ENCODE data around the gene MAPT.

MAPT gene

DNA sequence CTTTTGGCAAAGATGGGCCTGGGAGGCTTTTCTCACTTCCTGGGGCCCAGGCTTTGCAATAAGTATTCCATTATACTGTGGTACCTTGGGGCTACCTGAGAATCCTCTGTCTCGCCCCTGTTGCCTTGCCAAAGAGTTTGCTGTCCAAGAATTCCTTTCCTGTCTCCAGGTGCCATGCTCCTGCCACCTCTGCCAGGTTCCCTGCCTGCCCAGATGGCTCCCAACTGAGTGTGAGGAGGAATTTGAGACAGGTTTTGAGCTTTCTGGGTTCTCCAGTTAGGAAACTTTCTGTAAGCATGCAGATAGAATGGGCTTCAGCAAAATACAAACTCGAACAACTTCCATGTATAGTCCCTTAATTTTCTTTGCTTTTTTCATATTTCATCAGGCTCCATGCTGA lies 5.8 kb downstream of the MAPT start:
- Histone ChIP-seq H3K9me3 (no peaks in the 10 kb centered on the region), H3K4me1 (peaks cover 21% of the 10 kb centered on the region), H3K27me3 (peaks cover 4% of the 10 kb centered on the region), H3K4me3 (ENCODE audit: low read depth, low read length) (no peak overlapping the region), H3K36me3 (no peaks in the 10 kb centered on the region)
- no peak for DNase-seq
- TF ChIP-seq CTCF (IDR thresholded peaks at IDR 0.05; ENCODE audit: low read depth, low read length) = no peak

- DNase-seq = no peak
- Histone ChIP-seq H3K27me3 (peaks cover 4% of the 10 kb centered on the region), H3K4me3 (ENCODE audit: low read depth, low read length) (no peak overlapping the region), H3K9me3 (no peaks in the 10 kb centered on the region), H3K36me3 (no peaks in the 10 kb centered on the region), H3K4me1 (peaks cover 27% of the 10 kb centered on the region)
- no peak for TF ChIP-seq CTCF (IDR thresholded peaks at IDR 0.05; ENCODE audit: low read depth, low read length)
Measured at GRCh38 chr17:45900723-45901415, 6.5 kb downstream of the MAPT start.

DNA sequence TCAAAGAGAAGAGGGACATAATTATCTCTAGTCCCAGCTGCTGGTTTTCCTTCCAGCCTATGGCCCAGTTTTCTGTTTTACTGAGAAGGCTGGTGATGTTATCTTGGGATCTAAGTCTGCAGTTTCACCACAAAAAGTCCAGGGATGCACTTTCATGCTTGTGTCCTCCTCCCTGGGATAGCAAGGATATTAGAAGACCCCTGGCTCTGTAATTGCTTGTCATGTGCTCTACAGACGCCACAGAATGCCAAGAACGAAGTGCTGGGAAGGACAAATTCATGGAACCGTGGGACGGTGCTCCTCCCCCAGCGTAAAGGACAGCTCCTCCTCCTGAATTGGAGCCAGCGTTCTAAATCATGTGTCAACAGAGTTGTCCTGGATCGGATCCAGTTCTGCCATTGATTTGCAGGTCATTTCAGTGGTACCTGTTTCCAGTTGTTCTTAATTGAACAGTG lies 8.6 kb downstream of the MAPT start:
- Histone ChIP-seq H3K4me1 (peaks cover 39% of the 10 kb centered on the region), H3K36me3 (no peaks in the 10 kb centered on the region), H3K9me3 (no peaks in the 10 kb centered on the region), H3K4me3 (ENCODE audit: low read depth, low read length) (peak overlapping the region; percentile 44), H3K27me3 (no peaks in the 10 kb centered on the region)
- DNase-seq = peak; percentile 75
- no peak for TF ChIP-seq CTCF (IDR thresholded peaks at IDR 0.05; ENCODE audit: low read depth, low read length)

DNA sequence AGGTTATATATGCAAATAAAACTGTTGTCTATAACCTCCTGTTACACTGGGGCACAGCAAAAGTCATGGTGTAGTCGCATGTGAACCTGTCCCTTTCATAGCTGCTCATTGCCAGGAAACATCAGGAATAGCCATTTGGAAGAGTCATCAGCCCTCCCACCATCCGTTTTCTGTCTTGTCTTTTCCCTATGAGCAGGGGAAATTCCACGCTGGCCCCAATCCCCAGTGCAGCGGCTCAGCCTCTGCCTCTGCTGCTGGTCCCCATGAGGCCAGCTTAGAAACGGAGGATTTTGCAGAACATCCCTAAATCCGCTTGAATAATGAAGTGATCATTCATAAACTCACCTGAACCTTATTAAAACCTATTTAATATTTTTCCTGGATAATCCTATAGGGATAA lies 10.5 kb downstream of the MAPT start:
- DNase-seq = no peak
- TF ChIP-seq CTCF (IDR thresholded peaks at IDR 0.05; ENCODE audit: low read depth, low read length) = no peak
- no peaks in the 10 kb centered on the region for H3K9me3 ChIP-seq
- no peaks in the 10 kb centered on the region for H3K36me3 ChIP-seq
- no peak overlapping the region for H3K4me3 ChIP-seq (ENCODE audit: low read depth, low read length)
- H3K27me3 ChIP-seq = no peaks in the 10 kb centered on the region
- peaks cover 47% of the 10 kb centered on the region for H3K4me1 ChIP-seq

- Histone ChIP-seq H3K4me1 (peaks cover 47% of the 10 kb centered on the region), H3K36me3 (no peaks in the 10 kb centered on the region), H3K4me3 (ENCODE audit: low read depth, low read length) (no peak overlapping the region), H3K9me3 (no peaks in the 10 kb centered on the region), H3K27me3 (no peaks in the 10 kb centered on the region)
- peak; percentile 35 for DNase-seq
- no peak for TF ChIP-seq CTCF (IDR thresholded peaks at IDR 0.05; ENCODE audit: low read depth, low read length)
Measured at GRCh38 chr17:45905814-45906213, 11.5 kb downstream of the MAPT start.

DNA sequence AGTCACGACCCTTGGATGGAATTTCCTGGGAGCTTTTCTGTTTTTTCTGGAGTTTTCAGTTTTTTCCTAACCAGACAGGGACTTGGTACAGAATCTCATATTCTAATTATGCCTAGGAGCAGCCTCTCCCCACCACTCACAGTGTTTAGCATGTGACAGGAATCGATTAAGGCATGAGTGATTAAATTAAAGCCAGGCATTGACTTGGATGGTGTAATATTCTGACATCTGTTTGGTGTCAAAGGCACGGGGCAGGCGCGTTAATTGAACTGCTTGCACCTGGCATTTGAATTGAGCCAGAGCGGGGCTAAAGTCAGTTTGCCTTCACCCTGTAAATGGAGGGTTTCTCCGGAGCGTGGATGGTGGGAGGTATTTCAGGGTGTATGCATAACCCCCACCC lies 11.9 kb downstream of the MAPT start:
- Histone ChIP-seq H3K36me3 (no peaks in the 10 kb centered on the region), H3K9me3 (no peaks in the 10 kb centered on the region), H3K4me3 (ENCODE audit: low read depth, low read length) (no peak overlapping the region), H3K27me3 (no peaks in the 10 kb centered on the region), H3K4me1 (peaks cover 47% of the 10 kb centered on the region)
- no peak for DNase-seq
- no peak for TF ChIP-seq CTCF (IDR thresholded peaks at IDR 0.05; ENCODE audit: low read depth, low read length)
